Eye (tissue), 1 donor: ENCODE measurements around the gene FOXJ3.

Experiments
- DNase-seq: peaks from one replicate; pipeline ENCODE4 v3.0.0-alpha.2; 2015

FOXJ3 gene

GRCh38 chr1:42183210-42183956 is 151.7 kb downstream of the FOXJ3 start:
- no peak for DNase-seq

- no peak for DNase-seq
Measured at GRCh38 chr1:42181687-42182086, 153.3 kb downstream of the FOXJ3 start.

DNA sequence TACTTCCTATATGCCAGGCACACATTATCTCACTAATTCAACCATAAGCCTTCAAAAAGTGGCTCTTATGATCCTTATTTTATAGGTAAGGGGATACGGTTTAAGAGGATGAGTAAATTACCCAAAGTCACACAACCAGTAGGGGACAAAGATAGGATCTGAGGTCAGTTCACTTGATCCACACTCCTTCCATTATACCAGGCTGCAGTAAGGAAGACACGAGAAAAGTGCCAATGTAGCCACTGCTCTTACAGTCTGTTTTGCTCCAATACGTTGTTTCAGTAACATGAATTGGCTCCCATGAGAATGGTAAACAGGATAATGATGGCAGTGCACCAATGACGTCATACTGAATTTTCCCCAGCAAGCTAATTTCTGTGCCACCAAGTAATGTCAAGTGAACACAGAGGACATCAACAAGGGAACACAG is 155.1 kb downstream of the FOXJ3 start:
- no peak for DNase-seq

- DNase-seq: no peak
Measured at GRCh38 chr1:42179275-42179674, 155.8 kb downstream of the FOXJ3 start.

- no peak for DNase-seq
Measured at GRCh38 chr1:42178249-42178648, 156.8 kb downstream of the FOXJ3 start.

DNA sequence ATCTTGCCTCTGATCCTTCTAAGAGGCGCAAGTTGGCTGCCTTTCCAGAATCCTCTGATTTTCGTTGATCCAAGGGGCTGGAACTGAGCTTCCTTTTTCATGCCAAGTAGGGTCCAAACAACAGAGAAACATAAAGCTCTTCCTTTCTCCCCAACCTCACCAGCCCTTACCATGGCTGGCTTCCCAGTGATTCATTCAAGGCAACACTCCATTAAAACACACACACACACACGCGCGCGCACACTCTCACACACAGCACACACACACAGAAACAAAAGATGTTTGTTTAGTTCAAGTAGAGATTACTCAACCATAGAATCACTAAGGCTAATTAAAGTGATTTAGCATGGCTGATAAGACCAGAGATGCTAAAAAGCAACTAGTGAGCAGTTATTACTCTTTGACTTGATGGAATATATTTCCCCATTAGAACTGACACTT is 157.5 kb downstream of the FOXJ3 start:
- DNase-seq: peak; percentile 17

- peak; percentile 62 for DNase-seq
Measured at GRCh38 chr1:42176902-42177519, 158.0 kb downstream of the FOXJ3 start.

DNA sequence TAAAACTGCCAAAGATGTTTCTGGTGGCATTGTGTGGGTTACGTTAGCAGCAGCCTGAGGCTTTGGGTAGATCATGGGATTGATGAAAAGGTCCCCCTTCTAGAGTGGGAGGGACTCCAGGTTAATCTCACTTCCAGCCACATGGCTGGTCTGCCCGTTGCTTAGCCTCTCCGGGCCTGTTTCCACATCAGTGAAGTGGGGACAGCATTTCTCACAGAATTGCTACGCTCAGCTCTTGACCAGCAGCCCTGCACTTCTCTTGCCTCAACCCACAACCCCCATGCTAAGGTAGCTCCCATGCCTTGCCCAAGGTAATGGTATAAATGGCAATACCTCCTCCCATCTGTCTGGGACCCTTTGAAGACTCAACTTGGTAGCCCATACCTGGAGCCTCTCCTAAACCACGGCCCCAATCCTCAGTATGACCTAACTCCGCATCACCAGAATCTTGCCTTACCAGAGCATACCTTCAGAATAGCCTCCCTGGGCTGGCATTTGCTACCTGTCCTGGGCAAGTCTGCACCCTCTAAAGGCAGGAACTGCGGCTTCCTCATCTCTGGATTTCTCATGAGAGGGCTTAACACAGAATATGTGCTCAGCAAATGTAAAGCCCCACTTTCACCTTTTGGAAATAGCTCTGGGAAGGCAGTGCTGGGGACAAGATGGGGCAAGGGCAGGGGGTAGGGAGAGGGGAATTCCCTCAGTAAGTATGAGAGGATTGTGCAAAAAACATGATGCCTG is 159.6 kb downstream of the FOXJ3 start:
- DNase-seq: no peak

DNA sequence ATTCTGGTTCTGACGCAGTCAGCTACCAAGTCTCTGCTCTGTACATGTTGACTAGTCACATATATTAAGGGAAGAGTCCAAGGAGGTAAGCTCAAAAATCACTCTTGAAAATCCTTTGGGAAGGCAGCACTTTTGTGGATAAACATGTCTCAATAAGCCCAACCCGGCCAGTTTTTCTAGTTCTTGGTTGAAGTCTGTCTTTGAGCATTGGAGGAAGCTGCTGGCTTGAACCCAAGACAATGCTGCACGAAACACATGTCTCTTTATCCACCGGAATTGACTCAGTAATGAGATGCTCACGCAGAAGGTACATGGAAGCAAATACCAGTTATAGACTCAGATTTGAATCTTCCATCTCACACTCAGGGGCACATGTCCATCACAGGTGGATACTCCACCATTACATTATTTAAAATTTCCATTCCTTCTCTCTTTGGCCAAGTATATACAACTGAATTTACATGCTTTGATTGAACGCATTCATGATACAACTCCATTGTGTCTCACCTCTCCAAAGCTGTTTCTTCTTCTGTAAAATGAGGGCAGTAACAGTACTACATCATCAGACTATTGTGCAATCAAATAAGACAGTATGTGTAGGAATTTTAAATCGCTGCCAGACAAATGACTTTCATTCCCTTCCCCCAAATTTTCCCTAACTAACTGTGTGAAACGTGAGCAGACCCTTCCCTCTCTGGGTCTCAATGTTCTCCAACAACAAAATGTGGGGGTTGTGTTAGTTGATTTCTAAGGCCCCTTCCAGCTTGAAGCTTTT is 160.9 kb downstream of the FOXJ3 start:
- peak; percentile 61 for DNase-seq

DNA sequence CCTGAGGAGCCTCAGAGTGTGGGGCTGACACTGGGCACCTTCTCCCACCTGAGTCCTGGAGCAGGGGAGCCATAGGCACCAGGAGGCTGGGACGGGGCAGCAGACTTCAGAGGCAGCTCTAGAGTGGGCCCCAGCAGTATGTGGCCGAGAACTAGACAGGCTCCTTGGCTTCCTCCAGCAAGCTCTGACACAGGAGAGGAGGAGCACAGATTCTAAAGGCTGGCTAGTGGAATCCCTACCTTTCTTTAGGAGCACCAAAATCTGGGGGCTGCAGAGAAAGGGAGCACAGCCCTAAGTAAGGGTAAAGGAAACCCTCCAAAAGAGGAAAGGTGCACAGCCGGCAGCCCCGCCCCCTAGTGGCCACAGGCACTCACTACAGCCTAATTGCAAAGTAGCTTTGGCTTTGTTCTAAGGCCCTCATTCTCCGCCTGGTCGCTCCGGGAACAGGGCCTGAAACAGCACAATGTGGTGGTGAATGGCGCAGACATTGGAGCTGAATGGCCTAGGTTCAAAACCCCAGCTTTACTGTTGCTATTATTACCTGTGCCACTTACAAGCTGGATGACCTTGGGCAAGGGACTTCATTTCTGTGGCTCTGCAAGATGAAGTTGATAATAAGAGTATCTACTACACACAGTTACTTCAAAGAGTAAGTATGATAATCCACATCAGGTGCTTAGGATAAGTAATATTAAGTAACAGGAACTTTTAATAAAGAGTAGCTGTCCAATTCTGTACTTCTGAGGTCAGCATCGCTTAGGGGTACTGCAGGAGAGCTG is 161.7 kb downstream of the FOXJ3 start:
- DNase-seq: peak; percentile 89

DNA sequence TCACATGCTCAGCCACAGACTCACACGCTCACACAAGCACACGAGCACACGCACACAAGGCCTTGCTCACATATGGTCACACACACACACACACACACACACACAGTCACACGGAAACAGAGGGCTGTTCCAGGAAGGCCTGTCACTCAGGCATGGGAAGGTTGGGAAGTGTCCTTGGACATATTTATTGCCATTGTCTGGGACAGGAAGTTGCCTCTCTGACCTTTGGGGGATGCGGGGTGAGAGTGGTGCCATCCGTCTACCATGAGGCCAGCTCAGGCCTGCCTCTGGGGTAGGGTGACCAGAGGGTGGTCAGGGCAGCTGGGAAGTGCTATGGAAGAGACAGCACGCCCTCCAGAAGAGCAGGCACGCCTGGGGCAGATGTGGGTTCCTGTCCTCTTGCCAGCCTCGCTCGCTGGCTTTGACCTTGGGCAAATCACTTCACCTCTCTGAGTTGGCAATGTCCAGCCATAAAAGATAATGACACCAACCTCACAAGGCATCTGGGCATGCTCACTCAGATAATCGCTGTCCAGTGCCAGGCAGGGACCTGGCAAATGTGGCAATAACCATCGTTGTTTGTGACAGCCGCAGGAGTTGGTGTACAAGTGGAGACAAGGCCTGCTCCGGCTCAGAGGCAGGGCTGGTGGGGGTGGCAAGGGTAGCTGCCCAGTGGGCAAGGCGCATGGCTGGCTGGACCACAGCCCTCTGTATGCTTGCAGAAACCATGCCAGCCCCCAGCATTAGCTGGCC is 162.5 kb downstream of the FOXJ3 start:
- peak; percentile 22 for DNase-seq

- no peak for DNase-seq
Measured at GRCh38 chr1:42171679-42172266, 163.3 kb downstream of the FOXJ3 start.

DNA sequence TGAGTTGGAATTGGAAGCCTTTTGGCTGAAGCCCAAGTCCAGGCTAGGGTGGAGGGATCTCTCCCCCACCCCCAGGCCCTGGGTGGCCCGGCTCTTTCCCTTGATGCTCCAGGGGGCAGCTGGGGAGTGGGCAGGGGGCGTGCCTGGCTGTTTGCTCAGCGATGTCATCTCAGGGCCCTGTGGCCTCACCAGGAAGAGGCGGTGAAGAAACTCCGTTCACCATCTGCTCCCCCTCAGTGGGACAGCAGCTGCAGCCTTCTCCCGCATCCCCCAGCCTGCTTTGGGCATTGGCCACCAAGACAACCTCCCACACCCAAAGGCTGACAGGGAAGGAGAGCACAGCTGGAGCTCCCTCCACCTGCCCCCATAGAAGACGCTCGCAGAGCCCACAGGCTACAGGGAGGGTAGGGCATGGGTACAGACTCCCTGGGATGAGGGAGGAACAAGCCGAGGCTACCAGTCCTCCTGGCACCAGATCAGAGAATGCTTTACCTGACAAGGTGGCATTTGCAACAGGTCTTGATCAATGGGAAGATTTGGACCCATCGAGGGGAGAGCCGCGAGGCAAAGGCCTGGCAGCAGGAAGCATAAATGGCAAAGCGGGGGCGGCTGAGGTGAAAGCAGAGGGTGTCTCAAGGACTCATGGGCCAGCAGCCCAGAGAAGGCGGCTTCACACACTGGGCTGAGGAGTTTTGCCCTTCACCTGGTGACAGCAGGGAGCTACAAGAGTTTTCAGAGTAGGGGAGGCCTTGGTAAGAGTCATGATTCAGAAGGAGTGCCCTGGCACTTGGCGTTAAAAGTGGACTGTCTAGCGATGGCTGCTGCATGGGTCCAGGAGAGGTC is 164.0 kb downstream of the FOXJ3 start:
- peak; percentile 53 for DNase-seq

DNA sequence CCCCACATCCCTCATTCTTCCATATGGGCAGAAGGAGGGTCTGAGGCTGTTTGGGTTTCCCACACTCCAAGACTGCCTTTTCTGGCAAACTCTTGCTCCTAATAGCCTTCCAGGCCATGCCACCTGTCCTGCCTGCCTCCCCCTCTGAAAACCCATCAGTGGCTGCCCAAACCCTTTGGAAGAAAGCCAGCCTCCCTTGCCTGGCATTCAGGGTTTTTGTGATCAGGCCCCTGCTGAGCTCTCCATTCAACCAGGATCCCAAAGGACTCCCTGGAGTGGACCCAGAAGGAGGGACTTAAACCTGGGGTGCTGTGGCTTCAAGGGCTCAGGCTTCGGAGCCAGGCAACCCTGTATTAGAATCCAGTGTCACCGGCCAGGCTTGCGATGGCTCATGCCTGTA is 166.3 kb downstream of the FOXJ3 start:
- DNase-seq: no peak

- DNase-seq: no peak
Measured at GRCh38 chr1:42168391-42168670, 166.7 kb downstream of the FOXJ3 start.

- no peak for DNase-seq
Measured at GRCh38 chr1:42167611-42168390, 167.2 kb downstream of the FOXJ3 start.

DNA sequence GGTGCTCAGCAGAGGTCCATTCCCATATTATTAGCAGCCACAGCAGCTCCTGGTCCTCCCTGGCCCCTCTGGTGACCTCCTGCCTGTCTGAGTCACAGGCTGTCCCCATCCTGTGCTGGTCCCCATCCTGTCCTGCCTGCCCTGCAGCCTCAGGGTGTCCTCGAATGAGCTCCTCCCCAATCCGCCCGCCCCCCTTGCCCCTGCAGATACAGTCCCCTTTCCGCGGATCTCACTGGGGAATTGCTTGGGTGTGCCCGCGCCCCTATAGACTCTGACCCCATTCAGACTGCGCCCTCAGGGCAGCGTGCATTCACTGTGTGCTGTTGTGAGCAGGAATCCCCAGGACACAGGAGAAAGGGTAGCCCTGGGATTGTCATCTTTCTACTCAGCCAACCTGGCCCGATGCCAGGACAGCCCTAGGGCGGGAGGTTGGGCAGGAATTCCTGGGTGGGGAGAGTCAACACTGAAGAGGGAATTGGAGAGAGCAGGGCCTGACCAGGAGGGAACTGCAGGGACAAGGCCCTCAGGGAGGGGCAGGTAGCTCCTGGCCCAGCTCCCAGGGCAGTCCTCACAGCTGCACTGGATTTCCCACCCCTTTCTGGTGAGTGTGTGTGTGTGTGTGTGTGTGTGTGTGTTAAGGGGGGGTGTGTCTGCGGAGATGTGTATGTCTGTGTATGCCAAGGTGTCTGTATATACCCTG is 169.4 kb downstream of the FOXJ3 start:
- peak; percentile 65 for DNase-seq

DNA sequence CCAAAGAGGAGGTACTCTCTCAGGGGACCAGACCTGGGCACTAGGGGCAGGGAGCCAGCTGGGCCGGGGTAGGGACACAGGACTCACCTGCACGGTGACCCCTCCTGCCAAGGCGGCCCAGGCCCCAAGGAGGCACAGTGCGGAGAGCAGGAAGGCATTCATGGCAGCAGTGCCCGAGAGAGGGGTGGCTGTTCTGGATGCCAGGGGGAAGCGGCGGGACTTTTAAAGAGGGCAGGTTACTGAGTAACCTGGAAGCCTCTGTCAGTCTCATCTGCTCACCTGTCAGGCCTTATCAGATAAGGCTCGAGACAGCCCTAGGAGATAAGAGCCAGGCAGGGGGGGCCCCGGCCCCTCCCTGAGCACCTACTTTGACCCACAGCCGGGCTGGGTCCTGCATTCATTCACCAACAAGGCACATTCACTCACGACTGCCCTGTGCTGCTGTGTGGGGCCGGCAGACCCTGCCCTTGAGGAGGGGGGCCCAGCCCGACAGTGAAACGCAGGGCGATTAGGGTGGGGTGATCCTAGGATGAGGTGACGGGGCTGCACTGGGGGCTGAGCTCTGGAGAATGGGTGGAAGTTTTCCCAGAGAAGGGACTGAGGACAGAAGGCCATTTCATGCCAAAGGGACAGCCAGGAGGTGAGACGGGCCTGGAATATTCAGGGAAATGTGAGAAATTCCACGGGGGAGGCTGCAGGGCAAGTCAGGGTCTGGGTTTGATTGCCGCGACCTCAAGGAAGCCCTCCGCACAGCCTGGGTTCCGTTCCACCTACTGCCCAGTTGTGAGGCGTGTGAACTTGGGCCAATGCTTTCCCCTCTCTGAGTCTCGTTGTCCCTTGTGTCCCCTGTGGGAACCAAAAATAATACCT is 170.2 kb downstream of the FOXJ3 start, which contains the start of gene GUCA2A:
Gene GUCA2A, minus strand, starts transcription at position 195 of the 870 bp plus-strand sequence. Its CDS starts 33 bp downstream, at position 162.
- DNase-seq: no peak
